ENCODE results near the gene APP. TPM values are rescaled to one million over a fixed set of nuclear protein-coding genes. Genes with fewer than 3 reads are reported as not detected.

Gene APP
- polyA plus RNA-seq, 1 experiment, result 964 TPM

- peaks cover 6% of the 10 kb centered on the region; the same call in 1 of the 2 replicates for H3K36me3 ChIP-seq (ENCODE audit: control insufficient read depth, insufficient read depth, low read length)
- H3K4me3 ChIP-seq (ENCODE audit: low read depth, low read length), result no peak overlapping the region
- DNase-seq (ENCODE audit: low read depth), result no peak
- no peak for TF ChIP-seq CTCF (IDR thresholded peaks at IDR 0.05; ENCODE audit: insufficient read depth, low read depth, low read length)
- CTCF ChIA-PET, result no interaction called here
- no peaks in the 10 kb centered on the region for H3K27me3 ChIP-seq (ENCODE audit: control insufficient read depth, insufficient read depth, low read length)
- POLR2A ChIA-PET, result no interaction called here
Measured at GRCh38 chr21:25953659-25954058, 216.9 kb downstream of the APP start.

- no peak for DNase-seq (ENCODE audit: low read depth)
- H3K27me3 ChIP-seq (ENCODE audit: control insufficient read depth, insufficient read depth, low read length), result no peaks in the 10 kb centered on the region
- CTCF ChIA-PET, result no interaction called here
- POLR2A ChIA-PET, result no interaction called here
- H3K4me3 ChIP-seq (ENCODE audit: low read depth, low read length), result no peak overlapping the region
- TF ChIP-seq CTCF (IDR thresholded peaks at IDR 0.05; ENCODE audit: insufficient read depth, low read depth, low read length), result no peak
- peaks cover 5% of the 10 kb centered on the region; the same call in 1 of the 2 replicates for H3K36me3 ChIP-seq (ENCODE audit: control insufficient read depth, insufficient read depth, low read length)
Measured at GRCh38 chr21:25953196-25953595, 217.4 kb downstream of the APP start.

- Histone ChIP-seq H3K4me3 (ENCODE audit: low read depth, low read length) (no peak overlapping the region), H3K27me3 (ENCODE audit: control insufficient read depth, insufficient read depth, low read length) (no peaks in the 10 kb centered on the region), H3K36me3 (ENCODE audit: control insufficient read depth, insufficient read depth, low read length) (peaks cover 3% of the 10 kb centered on the region; the same call in 1 of the 2 replicates)
- no peak for TF ChIP-seq CTCF (IDR thresholded peaks at IDR 0.05; ENCODE audit: insufficient read depth, low read depth, low read length)
- DNase-seq (ENCODE audit: low read depth), result no peak
- CTCF ChIA-PET, result no interaction called here
- POLR2A ChIA-PET, result no interaction called here
Measured at GRCh38 chr21:25952306-25952705, 218.3 kb downstream of the APP start.

GRCh38 chr21:25949701-25950100 lies 220.9 kb downstream of the APP start:
- no peak for DNase-seq (ENCODE audit: low read depth)
- CTCF ChIA-PET, result no interaction called here
- Histone ChIP-seq H3K36me3 (ENCODE audit: control insufficient read depth, insufficient read depth, low read length) (peaks cover 2% of the 10 kb centered on the region; the same call in 1 of the 2 replicates), H3K27me3 (ENCODE audit: control insufficient read depth, insufficient read depth, low read length) (no peaks in the 10 kb centered on the region), H3K4me3 (ENCODE audit: low read depth, low read length) (no peak overlapping the region)
- POLR2A ChIA-PET, result no interaction called here
- no peak for TF ChIP-seq CTCF (IDR thresholded peaks at IDR 0.05; ENCODE audit: insufficient read depth, low read depth, low read length)

- H3K36me3 ChIP-seq (ENCODE audit: control insufficient read depth, insufficient read depth, low read length), result no peaks in the 10 kb centered on the region
- ChIA-PET CTCF (no interaction called here), POLR2A (interaction anchor here (0.6 kb wide), 1 partner anchor 25 kb away, joined by 3 read pairs; no protein-coding TSS in a partner anchor)
- H3K4me3 ChIP-seq (ENCODE audit: low read depth, low read length), result no peak overlapping the region
- TF ChIP-seq CTCF (IDR thresholded peaks at IDR 0.05; ENCODE audit: insufficient read depth, low read depth, low read length), result no peak
- no peak for DNase-seq (ENCODE audit: low read depth)
- no peaks in the 10 kb centered on the region for H3K27me3 ChIP-seq (ENCODE audit: control insufficient read depth, insufficient read depth, low read length)
Measured at GRCh38 chr21:25944672-25945213, 225.8 kb downstream of the APP start.

Data from BJ (cell line).